NOMO-1 treated with DMSO at 0.1 percent for 48 hours (cell line): ENCODE data around the gene OSBPL9.

Experiments used
- DNase-seq: peaks from one replicate; lab custom pipeline; 2025; ENCODE audit not compliant: unreplicated experiment; lab: John Stamatoyannopoulos, UW

Gene OSBPL9

DNA sequence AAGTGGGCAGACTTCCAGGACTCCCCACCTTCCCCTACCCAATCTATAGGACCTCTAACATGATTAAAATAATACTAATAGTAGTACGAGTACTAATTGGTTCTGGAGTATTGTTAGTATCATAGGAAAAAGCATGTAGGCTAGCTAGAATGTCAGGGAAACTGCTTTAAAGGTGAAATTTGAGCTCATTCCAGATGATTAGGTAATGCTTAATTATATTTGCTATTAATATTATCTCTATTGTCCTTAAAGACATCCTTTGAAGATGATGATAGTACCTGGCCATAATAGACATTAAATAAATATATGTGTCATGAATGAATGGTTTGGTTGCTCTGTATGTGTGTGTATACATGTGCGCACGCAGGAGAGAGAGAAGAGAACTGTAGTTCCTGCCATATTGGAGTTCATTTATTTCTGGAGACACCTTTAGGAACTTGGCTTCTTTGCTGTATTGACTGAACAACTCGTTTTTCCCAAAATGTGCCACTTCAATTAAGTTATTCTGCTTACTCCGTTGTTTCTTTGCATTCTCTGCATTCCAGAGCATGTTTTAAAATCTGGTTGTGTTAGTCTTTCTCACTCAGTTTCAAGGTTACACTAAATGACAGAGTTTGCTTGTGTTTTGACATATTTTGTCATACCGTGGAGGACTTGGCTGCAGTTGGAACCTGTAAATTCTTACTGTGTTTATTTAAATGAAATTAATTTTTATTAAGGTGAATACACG, 117.1 kb downstream of the OSBPL9 start:
- DNase-seq: no peak

DNA sequence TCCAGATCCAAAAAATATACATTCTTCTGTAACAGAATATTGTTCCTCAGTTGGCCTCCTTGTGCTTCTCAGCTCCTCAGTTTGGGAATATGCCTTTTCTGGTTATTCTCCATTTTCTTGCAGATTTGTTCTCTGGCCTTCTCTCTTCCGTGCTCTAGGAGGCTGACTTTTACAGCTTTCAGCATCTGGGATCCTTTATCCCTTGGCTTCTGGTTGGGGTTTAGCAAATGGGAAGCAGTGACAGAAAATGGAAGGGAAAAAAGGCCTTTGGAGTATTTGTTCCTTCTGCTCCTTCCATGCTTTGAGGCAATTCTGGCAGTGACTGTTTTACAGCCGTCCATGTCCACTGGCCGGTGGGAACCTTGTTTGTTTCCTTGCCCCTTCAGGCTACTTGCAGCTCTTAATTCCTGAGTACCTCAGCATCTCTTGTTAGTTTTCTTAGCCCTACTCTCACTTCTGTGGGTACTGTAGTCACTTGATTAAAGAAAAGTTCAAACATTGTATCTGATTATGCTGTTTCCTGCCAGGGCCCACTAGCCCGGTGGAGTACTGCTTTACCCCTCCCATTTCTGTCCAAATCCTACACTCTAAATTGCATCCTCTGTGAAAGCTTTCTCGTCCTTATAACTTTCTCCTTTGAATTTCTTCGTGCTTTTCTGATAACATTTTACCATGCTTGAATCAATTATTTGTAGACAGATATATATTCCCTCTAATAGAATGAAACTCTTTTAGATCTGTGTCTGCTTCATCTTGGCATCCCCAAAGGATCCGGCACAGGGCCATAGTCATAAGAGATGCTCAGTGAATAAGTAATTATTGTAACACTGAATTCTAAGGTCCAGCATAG, 118.2 kb downstream of the OSBPL9 start:
- DNase-seq: no peak

DNA sequence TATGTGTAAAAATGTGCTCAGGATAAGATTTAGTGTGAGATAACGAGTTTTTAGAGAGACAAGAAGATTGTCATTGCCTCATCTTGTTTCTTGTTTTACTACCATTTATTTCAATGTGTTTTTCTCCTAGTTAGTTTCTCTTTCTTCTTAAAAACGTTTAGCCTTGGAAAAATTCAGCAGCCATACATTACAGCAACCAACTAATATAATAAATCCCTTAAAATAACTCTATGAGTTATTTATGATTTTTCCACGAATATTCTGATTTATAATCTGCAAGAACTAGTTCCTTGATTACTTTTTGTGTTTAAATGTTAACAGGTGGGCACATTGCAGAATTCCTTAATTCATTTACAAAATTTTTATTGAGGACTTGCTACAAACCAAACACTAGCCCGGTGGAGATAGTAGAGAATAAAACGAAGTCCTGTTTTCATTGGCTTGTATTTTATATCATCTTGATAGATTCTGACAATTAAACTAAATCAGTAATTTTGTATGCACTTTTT, 118.9 kb downstream of the OSBPL9 start:
- DNase-seq: no peak

GRCh38 chr1:51736702-51737101, 119.8 kb downstream of the OSBPL9 start:
- DNase-seq: no peak

- DNase-seq: no peak
These were observed 121.8 kb downstream of the OSBPL9 start for GRCh38 chr1:51738681-51739080.

DNA sequence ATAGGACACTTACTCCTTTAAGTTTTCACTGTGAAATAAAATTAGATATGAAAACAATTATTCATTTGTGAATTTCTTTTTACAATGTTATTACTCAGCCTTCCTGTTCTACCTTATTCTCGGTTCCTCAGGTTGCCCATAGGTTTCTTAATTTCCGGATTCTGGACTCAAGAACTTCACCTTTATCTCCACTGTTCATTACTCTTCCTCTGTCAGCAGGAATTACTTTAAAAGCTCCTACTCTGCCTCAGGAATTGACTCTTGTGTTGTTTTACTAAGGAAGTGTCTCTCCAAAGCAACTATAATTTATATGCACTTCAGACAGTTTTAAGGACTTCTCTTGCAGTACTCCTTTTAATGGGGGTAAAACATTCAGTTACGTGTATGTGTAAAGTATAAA, 123.8 kb downstream of the OSBPL9 start:
- DNase-seq: no peak

DNA sequence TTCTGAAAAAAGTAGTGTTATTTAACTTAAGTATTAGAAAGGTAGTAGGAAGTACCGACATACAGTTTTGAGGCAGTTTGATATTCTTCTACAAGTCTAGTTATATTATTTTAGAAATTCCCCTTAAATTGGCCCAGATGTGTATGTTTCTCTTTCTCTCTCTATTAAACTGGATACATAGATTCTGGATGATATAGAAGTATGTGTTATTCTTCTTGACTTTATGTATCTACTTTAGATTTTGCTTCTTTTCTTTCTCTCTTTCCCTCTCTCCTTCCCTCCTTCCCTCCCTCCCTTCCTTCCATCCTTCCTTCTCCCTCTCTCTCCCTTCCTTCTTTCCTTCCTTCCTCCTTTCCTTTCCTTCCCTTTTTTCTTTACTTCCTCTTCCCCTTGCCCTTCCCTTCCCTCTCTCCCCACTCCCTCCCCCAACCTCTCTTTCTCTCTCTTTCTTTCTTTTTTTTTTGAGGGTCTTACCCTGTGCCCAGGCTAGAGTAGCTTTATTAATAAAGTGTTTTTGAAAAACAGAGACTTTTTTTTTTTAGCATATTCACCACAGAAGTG, 124.3 kb downstream of the OSBPL9 start:
- no peak for DNase-seq

DNA sequence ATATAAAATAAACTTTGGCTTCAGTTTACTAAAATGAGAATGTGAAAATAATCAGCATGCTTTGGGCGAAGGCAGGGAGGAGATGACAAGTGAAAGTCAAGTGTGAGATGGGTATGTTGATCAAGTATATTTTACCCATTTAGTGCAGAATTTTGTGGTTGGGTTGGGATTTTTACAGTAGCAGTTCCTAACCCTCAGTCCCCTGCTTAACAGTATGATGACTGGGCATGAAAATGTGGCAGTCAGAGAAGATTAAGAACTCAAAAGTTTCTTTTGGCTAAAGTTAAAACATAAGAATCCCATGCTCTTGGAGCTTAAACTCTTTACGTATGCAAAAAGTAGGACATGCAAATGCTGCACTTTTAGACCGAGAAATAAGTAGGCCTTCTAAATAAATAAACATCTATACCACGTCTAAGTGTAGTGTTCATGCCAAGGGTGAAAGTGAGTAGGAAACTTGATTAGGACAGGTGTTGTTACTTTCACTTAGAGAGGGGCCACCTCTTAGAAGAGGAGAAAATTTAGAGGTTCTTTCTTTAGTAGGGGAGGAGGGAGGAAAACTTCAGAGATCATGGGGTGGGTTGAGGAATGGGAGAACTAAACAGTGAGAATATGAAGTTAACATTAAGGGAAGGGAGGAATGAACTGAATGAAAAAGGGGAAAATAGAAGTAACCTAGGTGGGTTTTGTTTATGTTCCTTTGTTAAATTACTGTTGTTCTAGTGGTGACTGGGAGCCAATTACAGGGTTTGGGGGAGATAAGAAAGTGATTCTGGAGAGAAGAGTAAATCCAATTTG, 127.8 kb downstream of the OSBPL9 start:
- DNase-seq: no peak

DNA sequence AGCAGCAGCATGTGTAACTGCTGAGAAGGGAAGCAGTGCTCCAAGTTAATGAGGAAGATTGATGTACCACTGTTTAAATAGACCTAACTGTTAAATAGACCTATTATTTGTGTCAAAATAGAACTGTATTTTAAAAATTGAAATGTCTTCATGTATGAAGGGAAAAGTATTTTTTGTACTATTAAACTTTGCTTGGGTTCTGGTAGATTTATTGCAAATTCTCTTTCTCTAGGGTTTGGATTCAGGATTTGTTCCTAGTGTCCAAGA, 128.3 kb downstream of the OSBPL9 start:
- no peak for DNase-seq

DNA sequence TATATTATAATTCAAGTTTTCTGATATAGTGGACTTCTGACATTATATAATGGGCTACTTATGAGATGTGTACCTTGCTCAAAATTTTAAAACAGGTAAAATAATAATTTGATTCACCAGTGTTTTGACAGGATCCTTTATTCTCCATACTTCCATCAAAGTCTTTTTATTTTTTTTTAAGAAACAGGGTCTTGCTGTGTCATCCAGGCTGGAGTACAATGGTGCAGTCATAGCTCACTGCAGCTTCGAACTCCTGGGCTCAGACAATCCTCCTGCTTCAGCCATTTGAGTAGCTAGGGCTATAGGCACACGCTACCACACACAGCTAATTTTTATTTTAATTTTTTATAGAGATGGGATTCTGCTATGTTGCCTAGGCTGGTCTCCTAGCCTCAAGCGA, 132.3 kb downstream of the OSBPL9 start:
- DNase-seq: no peak

GRCh38 chr1:51750218-51750617, 133.3 kb downstream of the OSBPL9 start:
- no peak for DNase-seq

DNA sequence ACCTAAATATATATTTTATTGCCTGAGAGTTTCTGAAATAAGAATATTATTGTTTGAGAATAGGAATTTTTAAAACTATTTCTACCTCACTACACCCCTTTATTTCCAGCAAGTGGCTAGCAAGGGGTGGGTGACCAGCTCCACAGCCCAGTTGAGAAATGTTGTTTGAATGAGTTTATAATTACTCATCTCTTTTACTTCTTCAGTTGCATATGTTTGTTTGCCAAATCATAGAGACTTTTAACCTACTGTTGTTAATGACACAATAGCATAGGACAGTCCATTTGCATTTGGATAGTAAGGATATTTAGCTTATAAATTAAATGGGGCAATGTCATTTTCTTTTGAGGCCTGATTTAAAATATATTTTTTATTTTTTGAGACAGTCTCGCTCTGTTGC, 133.8 kb downstream of the OSBPL9 start:
- no peak for DNase-seq

DNA sequence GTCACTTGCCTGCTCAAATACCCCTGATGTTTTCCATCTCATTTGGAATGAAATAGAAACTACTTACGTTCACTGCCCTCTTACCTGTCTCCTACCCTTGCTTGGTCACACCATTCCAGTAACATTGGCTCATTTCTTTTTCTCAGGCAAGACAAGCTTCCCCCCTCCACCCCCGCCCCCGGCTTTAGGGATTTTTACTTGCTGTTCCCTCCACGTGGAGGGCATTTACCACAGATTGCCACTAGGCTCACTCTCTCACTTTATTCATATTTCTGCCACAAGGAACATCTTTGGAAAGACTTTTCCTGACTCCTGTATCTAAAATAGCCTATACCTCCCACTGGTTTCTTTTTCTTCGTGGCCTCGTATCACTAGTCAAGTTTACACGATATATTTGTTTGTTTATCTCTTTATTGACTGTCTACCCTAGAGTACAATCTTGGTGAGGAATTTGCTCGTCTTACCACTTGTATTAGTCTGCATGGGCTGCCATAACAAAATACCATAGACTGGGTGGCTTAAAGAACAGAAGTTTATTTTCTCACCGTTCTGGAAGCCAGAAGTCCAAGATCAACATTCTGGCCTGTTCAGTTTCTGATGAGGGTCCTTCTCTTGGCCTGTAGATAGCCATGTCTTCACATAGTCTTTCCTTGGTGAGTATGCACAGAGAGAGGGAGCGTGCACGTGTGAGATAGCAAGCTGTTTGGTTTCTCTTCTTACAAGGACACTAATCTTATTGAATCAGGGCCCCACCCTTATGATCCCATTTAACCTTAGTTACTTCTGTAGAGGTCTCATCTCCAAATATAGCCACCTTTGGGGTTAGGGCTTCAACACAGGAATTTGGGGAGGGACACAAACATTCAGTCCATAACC, 135.4 kb downstream of the OSBPL9 start:
- no peak for DNase-seq

GRCh38 chr1:51753969-51754368, 137.1 kb downstream of the OSBPL9 start:
- DNase-seq: no peak

DNA sequence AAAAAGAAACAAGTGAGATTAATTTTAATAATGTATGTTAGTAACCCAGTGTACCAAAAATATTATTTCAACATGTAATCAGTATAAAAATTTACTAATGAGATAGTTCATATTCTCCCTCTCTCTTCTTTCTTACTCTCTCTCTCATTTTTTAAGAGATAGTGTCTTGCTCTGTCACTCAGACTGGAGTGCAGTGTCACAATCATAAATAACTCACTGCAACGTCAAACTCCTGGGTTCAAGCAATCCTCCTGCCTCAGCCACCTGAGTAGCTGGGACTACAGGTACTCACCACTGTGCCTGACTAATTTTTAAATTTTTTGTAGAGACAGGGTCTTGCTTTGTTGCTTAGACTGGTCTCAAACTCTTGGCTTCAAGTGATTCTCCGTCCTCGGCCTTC, 137.8 kb downstream of the OSBPL9 start:
- no peak for DNase-seq

DNA sequence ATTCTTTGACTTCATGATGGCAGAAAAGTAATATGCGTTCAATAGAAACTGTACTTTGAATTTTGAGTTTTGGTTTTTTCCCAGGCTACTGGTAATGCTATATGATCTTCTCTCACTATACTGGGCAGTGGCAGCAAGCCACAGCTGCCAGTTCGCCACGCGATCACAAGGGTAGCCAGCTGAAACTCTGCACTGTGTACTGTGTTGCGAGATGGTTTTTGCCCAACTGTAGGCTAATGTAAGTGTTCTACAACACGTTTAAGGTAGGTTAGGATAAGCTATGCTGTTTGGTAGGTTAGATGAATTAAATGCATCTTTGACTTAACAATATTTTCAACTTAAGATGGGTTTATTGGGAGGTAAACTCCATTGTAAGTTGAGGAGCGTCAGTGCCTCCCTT, 138.5 kb downstream of the OSBPL9 start:
- no peak for DNase-seq

DNA sequence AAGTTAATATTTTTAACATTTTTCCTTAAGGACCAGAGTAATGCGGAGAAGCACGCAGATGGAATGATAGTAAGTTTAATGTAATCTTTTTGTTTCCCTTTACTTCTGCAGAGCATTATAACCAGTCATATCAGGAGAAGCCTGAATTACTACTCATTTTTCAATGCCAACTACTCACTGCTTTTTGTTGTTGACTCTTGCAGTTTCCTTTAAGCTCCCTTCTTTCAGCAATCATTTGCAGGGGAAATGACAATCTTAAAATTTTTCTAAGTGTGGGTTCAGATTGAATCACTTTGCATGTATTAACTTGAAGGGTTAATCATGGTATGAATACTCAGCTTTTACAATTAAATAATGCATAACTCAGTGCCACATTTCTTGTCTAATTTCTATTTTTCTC, 139.4 kb downstream of the OSBPL9 start:
- no peak for DNase-seq

GRCh38 chr1:51758310-51758709, 141.4 kb downstream of the OSBPL9 start:
- DNase-seq: no peak

- DNase-seq: no peak
These were observed 144.0 kb downstream of the OSBPL9 start for GRCh38 chr1:51760872-51761271.

GRCh38 chr1:51761351-51761750, 144.5 kb downstream of the OSBPL9 start:
- no peak for DNase-seq
